Activated naive CD8-positive, alpha-beta T cell treated with anti-CD3 and anti-CD28 coated beads, Interleukin-2, amount 50 U/mL, for 24 hours (primary cell): Measurements from ENCODE around the gene ACAT1.
"Not testable (repeated sequence)": the region's sequence is repeated elsewhere in the genome, so short reads cannot be mapped to it uniquely, and the experiment has no call there.

ENCODE experiments used
- ATAC-seq: fragments of 150-1000 bp; cut with Tn5 transposase; one replicate; pipeline ENCODE4 v1.10.0; 2021
- DNase-seq: peaks from one replicate; pipeline ENCODE4 v3.0.0; 2021
- H3K27ac Mint-ChIP-seq: one replicate; pipeline ENCODE4 v1.8.0; 2021; ENCODE audit warnings: mild to moderate bottlenecking, mixed read lengths
- H3K27me3 Mint-ChIP-seq: one replicate; pipeline ENCODE4 v1.8.0; 2021; ENCODE audit warnings: mixed read lengths
- H3K36me3 Mint-ChIP-seq: one replicate; pipeline ENCODE4 v1.8.0; 2021; ENCODE audit warnings: low read depth, mixed read lengths
- H3K4me1 Mint-ChIP-seq: one replicate; pipeline ENCODE4 v1.8.0; 2021; ENCODE audit warnings: mixed read lengths
- H3K4me3 Mint-ChIP-seq: one replicate; pipeline ENCODE4 v1.8.0; 2021; ENCODE audit warnings: mild to moderate bottlenecking, moderate library complexity, mixed read lengths
- H3K9me3 Mint-ChIP-seq: one replicate; pipeline ENCODE4 v1.8.0; 2021; ENCODE audit warnings: mixed read lengths

ACAT1 gene

DNA sequence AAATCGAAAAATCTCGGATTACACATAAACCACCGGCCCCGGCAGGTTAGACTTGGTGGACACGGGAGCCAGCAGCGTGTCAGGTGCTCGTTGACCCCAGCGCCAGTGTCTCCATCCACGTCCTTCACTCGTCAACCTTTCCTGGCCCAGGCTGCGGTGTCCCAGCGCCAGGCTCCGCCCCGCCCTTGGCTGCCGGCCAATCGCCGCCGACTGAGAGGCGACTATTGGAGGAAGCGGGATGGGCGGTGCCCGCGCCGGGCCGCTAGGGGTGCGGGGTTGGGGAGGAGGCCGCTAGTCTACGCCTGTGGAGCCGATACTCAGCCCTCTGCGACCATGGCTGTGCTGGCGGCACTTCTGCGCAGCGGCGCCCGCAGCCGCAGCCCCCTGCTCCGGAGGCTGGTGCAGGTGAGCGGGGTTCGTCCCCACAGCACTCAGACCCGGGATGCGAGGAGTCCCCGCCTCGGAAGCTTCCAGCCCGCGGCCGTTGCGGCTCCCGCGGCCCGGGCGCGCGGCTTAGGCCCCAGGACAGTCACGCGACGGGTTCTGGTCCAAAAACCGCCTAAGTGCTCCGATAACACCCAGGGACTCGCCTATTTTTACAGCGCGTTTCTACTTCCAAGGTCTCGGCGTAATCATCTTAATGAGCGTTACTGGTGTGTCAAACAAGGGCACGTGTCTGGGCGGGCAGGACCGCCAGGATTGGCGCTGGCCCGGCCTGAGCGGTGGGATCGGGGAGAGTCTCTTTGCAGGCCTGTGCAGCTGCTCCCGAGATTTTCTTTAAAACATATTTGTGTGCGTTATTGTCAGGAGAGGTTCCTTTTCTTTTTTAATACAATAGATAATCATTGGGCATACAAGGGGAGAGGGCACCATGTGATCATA, at the start of gene ACAT1:
Gene ACAT1 (plus strand): TSS at position 294 of the 882 bp plus-strand sequence. CDS start 40 bp downstream, at position 334.
- peaks cover 46% of the 10 kb centered on the region for H3K4me1 Mint-ChIP-seq
- DNase-seq (peak; percentile 98), ATAC-seq (peak; percentile 99)
- H3K36me3 Mint-ChIP-seq, result peaks cover 10% of the 10 kb centered on the region
- no peaks in the 10 kb centered on the region for H3K27me3 Mint-ChIP-seq
- peak within 1 kb of the TSS; percentile 98 for H3K4me3 Mint-ChIP-seq
- peak within 1 kb of the TSS; percentile 92 for H3K27ac Mint-ChIP-seq
- H3K9me3 Mint-ChIP-seq, result no peaks in the 10 kb centered on the region

DNA sequence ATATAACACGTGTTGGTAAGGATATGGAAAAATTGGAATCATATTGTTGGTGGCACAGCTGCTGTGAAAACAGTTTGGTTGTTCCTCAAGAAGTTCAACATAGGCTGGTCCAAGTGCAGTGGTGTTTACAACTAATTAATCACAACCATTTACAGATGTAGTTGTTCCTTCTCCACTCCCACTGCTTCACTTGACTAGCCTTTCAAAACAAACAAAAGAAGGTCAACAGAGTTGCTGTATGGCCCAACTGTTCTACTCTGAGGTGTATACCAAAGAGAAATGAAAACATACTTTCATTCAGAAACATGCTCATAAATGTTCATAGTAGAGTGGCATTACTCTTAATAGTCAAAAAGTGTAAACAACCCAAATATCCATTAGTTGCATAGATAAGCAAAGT, 36.6 kb upstream of the ACAT1 start:
- no peaks in the 10 kb centered on the region for H3K9me3 Mint-ChIP-seq
- ATAC-seq, result no peak
- no peaks in the 10 kb centered on the region for H3K4me1 Mint-ChIP-seq
- H3K27me3 Mint-ChIP-seq, result no peaks in the 10 kb centered on the region
- H3K36me3 Mint-ChIP-seq, result peaks cover 35% of the 10 kb centered on the region
- no peak overlapping the region for H3K4me3 Mint-ChIP-seq
- no peak overlapping the region for H3K27ac Mint-ChIP-seq
- DNase-seq, result no peak

DNA sequence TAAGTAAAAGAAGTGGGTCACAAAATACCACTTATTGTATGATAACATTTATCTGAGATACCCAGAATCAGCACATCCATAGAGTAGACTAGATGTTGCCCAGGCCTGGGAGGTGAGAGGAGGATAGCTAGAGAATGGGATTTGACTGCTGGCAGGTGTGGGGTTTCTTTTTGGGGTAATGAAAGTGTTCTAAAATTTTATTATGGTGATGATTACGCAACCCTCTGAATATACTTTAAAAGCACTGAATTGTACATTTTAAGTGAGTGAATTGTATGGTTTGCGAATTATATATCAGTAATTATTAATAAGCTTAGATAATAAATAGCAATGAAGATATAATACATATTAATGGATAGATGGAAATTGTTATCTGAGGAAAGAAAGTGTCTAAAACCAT, 35.7 kb upstream of the ACAT1 start:
- ATAC-seq, result no peak
- no peak overlapping the region for H3K27ac Mint-ChIP-seq
- no peaks in the 10 kb centered on the region for H3K27me3 Mint-ChIP-seq
- H3K4me1 Mint-ChIP-seq, result no peaks in the 10 kb centered on the region
- H3K9me3 Mint-ChIP-seq, result no peaks in the 10 kb centered on the region
- H3K36me3 Mint-ChIP-seq, result peaks cover 31% of the 10 kb centered on the region
- no peak for DNase-seq
- H3K4me3 Mint-ChIP-seq, result no peak overlapping the region

DNA sequence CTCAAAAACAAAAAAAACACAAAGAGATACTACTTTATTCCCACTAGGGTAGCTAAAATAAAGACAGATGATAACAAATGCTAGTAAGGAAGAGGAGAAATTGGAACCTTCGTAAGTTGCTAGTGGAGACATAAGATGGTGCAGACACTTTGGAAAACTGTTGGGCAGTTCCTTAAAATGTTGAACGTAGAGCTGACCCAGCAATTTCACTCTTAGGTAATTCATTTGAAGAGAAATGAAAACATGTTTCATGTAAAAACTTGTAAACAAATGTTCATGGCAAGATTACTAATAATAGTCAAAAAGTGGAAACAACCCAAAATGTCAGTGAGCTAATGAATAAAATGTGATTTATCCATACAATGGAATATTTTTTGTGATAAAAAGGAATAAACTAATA, 29.2 kb upstream of the ACAT1 start:
- Mint-ChIP-seq H3K36me3 (peaks cover 33% of the 10 kb centered on the region), H3K27ac (no peak overlapping the region), H3K27me3 (no peaks in the 10 kb centered on the region), H3K4me3 (no peak overlapping the region), H3K9me3 (no peaks in the 10 kb centered on the region), H3K4me1 (no peaks in the 10 kb centered on the region)
- DNase-seq (no peak), ATAC-seq (no peak)

DNA sequence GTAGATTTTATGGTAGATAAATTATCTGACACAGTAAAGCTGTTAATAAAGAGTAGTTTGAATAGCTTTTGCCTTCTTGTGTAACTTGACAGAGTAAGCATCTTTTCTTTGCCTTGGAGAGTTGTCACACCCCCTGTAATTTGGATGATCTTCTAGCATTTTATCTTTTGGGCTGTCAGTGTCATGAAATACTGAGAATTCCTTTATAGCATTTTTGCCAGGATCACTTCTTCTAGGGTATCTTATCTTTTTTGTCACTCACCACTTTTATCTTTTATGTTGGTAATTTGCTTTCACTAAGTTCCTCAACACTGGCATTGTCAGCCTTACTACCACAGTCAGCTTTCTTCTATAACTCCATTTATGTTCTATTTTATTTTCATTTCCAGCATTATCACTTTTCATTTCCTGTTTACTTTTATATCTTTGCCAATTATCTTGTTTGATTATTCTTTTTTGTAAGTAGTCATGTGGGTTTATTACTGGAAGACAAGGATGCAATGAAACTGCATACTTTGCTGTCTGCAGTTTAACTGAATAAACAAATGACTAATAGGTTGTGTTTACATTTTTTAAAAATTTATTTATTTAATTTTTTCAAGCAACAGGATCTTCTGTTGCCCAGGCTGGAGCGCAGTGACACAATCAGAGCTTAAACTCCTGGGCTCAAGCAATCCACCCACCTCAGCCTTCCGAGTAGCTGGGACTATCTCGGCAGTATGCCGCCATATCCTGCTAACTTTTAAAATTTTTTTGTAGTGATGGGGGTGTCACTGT, 28.1 kb upstream of the ACAT1 start:
- H3K9me3 Mint-ChIP-seq, result no peaks in the 10 kb centered on the region
- no peak overlapping the region for H3K27ac Mint-ChIP-seq
- DNase-seq (no peak), ATAC-seq (no peak)
- H3K4me1 Mint-ChIP-seq, result no peaks in the 10 kb centered on the region
- peaks cover 42% of the 10 kb centered on the region for H3K36me3 Mint-ChIP-seq
- H3K4me3 Mint-ChIP-seq, result no peak overlapping the region
- H3K27me3 Mint-ChIP-seq, result no peaks in the 10 kb centered on the region

DNA sequence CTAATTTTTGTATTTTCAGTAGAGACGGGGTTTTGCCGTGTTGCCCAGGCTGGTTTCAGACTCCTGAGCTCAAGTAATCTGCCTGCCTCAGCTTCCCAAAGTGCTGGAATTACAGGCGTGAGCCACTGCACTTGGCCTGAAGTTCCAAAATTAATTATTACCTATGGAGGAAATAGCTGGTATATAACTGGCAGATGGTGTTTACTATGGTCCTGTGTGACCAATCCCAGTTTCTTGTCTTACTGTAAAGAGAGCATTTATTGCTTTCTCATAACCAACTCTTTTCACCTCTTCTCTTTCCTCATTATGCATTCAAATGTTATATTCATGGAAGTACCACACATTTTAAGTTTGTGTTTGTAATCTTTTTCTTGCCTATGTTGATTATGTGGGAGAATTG, 24.2 kb upstream of the ACAT1 start:
- Mint-ChIP-seq H3K27ac (no peak overlapping the region), H3K4me3 (no peak overlapping the region), H3K36me3 (peaks cover 39% of the 10 kb centered on the region), H3K4me1 (no peaks in the 10 kb centered on the region), H3K9me3 (no peaks in the 10 kb centered on the region), H3K27me3 (no peaks in the 10 kb centered on the region)
- DNase-seq (no peak), ATAC-seq (no peak)

DNA sequence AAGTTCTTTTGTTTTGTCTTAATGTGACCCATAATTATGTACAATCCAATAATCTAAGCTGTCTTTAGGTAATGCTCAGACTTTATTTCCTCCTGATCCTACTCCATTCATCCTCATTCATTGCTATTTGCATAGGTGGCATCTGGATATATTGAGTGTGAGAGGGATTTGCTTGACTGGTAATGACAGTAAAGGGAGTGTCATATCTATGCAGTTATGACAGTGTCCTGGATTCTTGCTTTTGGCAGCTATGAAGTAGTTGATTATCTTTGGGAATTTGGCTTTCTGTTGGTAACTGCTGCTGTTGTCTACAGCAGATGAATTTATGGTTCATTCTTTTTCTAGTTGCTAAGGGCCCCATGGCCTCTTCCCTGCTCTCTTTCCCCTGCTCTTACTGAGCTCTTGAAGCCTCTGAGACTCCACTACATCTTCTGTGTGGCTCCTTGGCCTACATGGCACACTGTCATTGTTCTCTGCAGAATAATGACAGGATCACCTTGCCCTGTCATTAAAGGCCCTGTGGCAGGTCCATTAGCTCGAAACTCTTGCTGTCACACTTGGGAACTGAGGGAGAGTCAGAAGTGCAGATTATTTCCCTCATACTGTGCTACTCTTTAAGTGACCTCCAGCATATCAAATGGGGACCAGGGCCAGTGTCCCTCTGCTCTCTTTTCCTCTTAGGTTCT, 20.1 kb upstream of the ACAT1 start:
- H3K9me3 Mint-ChIP-seq, result no peaks in the 10 kb centered on the region
- no peak overlapping the region for H3K4me3 Mint-ChIP-seq
- H3K27ac Mint-ChIP-seq, result no peak overlapping the region
- no peaks in the 10 kb centered on the region for H3K27me3 Mint-ChIP-seq
- no peak for ATAC-seq
- H3K36me3 Mint-ChIP-seq, result peaks cover 28% of the 10 kb centered on the region
- no peak for DNase-seq
- H3K4me1 Mint-ChIP-seq, result no peaks in the 10 kb centered on the region

DNA sequence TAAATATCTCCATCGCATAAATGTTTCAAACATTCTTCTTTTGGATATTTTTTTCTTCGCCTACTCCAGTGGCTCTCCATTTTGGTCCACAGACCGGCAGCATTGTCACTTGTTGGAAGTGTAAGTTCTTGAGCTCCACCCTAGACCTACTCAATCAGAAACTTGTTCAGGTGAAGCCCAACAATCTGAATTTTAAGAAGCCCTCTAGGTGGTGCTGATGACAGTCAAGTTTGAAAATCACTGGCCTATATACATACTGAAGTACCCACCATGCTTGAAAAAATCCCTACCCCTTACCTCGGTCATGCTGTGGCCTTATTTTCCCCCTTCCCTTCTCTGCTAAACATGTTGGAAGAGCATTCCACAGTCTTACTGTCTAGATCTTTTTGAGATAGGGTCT, 10.2 kb upstream of the ACAT1 start:
- ATAC-seq, result no peak
- no peak for DNase-seq
- Mint-ChIP-seq H3K9me3 (no peaks in the 10 kb centered on the region), H3K27me3 (no peaks in the 10 kb centered on the region), H3K4me3 (no peak overlapping the region), H3K36me3 (no peaks in the 10 kb centered on the region), H3K4me1 (no peaks in the 10 kb centered on the region), H3K27ac (no peak overlapping the region)

DNA sequence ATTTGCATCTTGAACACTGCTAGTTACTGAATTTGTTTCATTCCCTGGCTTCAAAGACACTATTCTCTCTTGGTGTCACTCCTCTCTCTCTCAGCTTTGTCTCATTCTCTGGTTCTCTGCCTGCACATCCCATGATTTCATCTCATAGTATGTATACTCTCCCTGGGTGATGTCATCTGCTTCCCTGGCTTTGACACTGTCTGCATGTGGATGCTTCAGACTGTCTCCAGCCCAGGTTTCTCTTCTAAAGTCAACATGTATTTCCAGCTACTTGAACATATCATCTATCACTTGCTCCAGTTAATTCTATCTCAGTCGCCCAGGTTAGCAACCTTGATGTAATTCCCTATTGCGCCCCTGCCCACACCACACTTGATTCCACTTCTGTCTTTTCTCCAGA, 9.3 kb upstream of the ACAT1 start:
- Mint-ChIP-seq H3K36me3 (no peaks in the 10 kb centered on the region), H3K27me3 (no peaks in the 10 kb centered on the region), H3K4me1 (no peaks in the 10 kb centered on the region), H3K9me3 (no peaks in the 10 kb centered on the region), H3K27ac (no peak overlapping the region), H3K4me3 (no peak overlapping the region)
- ATAC-seq (no peak), DNase-seq (no peak)

DNA sequence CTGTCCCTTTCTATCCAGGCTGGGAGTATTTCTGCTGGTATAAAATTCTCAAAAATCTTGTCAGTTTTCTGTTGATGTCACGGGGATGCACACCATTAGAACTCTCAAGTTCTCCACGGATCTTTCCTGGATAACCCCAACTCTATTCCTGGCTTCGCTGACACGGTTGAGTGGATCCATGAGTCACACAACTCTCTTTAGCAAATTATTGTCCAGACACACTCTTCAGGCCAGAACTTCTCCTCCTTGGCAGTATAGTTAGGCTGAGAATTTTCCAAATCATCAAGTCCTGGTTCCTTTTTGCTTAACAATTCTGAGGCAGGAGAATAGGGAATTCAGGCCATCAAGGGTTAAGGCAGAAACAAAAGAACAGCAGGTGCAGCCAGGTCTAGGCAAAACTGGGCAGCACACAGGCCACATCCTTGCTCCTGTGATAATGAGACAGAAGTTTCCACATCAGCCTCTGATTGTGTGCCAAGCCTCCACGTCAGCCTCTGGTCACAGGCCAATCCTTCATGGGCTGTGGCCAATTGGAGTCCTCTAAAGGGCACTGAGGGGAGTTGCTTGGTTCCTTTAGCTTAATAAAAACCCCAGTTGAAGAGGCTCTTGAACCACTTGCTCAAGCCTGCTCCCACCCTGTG, 5.7 kb upstream of the ACAT1 start:
- DNase-seq, result no peak
- H3K36me3 Mint-ChIP-seq, result no peaks in the 10 kb centered on the region

DNA sequence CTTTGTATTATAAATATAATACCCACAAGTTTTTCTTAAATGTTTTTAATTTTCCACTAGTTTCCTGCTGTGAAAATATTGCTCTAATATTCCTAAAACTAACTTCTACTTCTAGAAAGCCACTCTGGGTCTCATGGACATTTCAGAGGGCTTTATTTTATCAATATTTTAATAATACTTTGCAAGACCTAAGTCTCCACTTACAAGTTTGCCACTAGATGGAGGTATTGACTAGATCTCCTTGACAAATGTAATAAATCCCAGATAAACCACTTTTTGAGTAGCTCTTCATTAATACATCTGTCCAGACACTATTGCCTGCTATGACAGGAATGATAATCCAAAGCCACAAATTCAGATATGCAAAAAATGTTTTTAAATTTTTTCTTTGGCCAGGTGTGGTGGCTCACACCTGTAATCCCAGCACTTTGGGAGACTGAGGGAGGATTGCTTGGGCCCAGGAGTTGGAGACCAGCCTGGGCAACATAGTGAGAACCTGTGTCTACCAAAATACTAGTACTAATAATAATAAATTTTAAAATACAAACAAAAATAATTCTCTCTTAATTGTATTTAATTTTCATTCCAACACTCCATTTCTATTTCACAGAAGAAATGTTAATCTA, 3.5 kb upstream of the ACAT1 start:
- Mint-ChIP-seq H3K9me3 (no peaks in the 10 kb centered on the region), H3K4me1 (peaks cover 22% of the 10 kb centered on the region), H3K27me3 (no peaks in the 10 kb centered on the region), H3K4me3 (no peak overlapping the region), H3K36me3 (no peaks in the 10 kb centered on the region), H3K27ac (no peak overlapping the region)
- ATAC-seq (no peak), DNase-seq (no peak)

More for the DNA sequence above, 5.7 kb upstream of the ACAT1 start:
- ATAC-seq, result no peak
- Mint-ChIP-seq H3K4me3 (no peak overlapping the region), H3K27ac (no peak overlapping the region), H3K4me1 (peaks cover 4% of the 10 kb centered on the region), H3K27me3 (no peaks in the 10 kb centered on the region), H3K9me3 (no peaks in the 10 kb centered on the region)

DNA sequence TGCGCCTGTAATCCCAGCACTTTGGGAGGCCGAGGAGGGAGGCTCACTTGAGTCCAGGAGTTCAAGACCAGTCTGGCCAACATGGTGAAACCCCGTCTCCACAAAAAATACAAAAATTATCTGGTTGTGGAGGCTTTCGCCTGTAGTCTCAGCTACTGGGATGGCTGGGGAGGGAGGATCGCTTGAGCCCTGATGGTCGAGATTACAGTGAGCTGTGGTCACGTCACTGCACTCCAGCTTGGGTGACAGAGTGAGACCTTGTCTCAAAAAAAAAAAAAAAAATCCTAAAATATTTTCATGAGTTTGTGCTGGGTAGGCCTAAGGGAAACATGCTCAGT, 462 bp upstream of the ACAT1 start:
- H3K36me3 Mint-ChIP-seq, H3K27me3 Mint-ChIP-seq, H3K9me3 Mint-ChIP-seq, DNase-seq: not testable (repeated sequence)
- Mint-ChIP-seq H3K4me1 (peaks cover 46% of the 10 kb centered on the region), H3K4me3 (peak overlapping the region; percentile 98), H3K27ac (peak overlapping the region; percentile 71)
- peak; percentile 0 for ATAC-seq

DNA sequence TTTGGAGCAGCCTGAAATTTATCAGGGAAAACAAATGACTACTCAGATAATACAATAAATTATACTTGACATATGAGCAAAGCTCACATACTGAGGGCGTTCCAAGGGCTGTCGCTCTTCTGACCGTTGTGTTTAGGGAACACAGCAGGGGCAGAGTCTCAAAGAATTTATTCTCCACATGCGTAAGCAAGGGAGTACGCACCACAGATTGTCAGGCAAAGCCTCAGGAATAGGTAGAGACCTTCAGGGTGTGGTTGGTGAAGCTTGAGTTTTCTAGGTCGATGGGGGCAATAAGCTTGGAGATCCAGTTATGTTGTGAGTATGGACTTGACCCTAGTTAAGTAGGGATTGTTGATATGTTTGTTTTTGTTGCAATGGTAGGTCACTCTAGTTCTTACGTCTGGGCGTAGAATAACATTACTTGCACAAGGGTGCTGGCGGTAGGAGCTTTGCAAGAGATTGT, 830 bp downstream of the ACAT1 start:
- H3K9me3 Mint-ChIP-seq, result no peaks in the 10 kb centered on the region
- peaks cover 11% of the 10 kb centered on the region for H3K36me3 Mint-ChIP-seq
- H3K4me3 Mint-ChIP-seq, result peak overlapping the region; percentile 98
- H3K4me1 Mint-ChIP-seq, result peaks cover 46% of the 10 kb centered on the region
- H3K27me3 Mint-ChIP-seq, result no peaks in the 10 kb centered on the region
- H3K27ac Mint-ChIP-seq, result peak overlapping the region; percentile 92
- no peak for ATAC-seq
- DNase-seq, result no peak

DNA sequence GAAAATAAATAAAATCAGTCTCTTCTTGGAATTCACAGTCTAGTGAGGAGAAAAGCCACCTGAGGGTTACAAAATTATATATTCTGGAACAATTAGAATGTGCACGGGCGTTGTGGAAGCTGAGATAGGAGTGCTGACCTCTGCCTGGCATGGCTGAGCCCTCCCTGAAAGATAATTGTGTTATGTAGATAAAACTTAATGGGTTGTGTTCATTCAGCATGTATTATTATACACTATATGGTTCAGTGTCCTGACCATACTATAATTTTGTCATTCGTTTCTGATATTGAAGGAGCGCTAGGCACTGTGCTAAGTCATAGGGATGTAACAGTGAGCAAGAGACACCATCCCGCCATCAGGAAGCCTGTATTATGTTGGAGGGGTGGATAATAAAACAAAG, 3.7 kb downstream of the ACAT1 start:
- Mint-ChIP-seq H3K27ac (no peak overlapping the region), H3K27me3 (no peaks in the 10 kb centered on the region), H3K36me3 (peaks cover 15% of the 10 kb centered on the region), H3K4me3 (no peak overlapping the region), H3K9me3 (no peaks in the 10 kb centered on the region), H3K4me1 (peaks cover 44% of the 10 kb centered on the region)
- ATAC-seq, result no peak
- no peak for DNase-seq
